CD14-positive monocyte (primary cell): ENCODE data around the gene IFNL2. TPM values are rescaled to one million over a fixed set of nuclear protein-coding genes. Genes with fewer than 3 reads are reported as not detected.

Source experiments
- DNase-seq, 3 donors: peaks; one replicate each; pipeline ENCODE4 v3.0.0-alpha.2; 2011 to 2022
- H2AFZ ChIP-seq: 2 replicates; pipeline ENCODE4 v1.6.0; 2012; ENCODE audit warnings: mild to moderate bottlenecking, low read depth, low read length, inconsistent platforms; ENCODE audit not compliant: insufficient read depth, poor library complexity, severe bottlenecking
- H3K27ac ChIP-seq, 2 donors: 1 replicate in 1 of 2; 2 replicates in 1 of 2; pipeline ENCODE4 v1.5.1; 2012 to 2013; ENCODE audit warnings: low read length in 2 of 2, control low read depth in 1 of 2, inconsistent platforms in 1 of 2, low read depth in 1 of 2, mild to moderate bottlenecking in 1 of 2
- H3K27me3 ChIP-seq, 2 donors: one replicate each; pipeline versions ENCODE4 v1.6.0 to v1.6.1; 2011 to 2013; ENCODE audit warnings: low read length in 2 of 2; ENCODE audit not compliant: control insufficient read depth in 2 of 2, insufficient read depth in 2 of 2
- H3K36me3 ChIP-seq, 2 donors: replicated peaks in 1 of 2; 1 replicate in 1 of 2; 2 replicates in 1 of 2; pipeline versions ENCODE4 v1.5.1 to v1.6.1; 2012 to 2013; ENCODE audit warnings: low read length in 2 of 2, control low read depth in 1 of 2, inconsistent platforms in 1 of 2, mild to moderate bottlenecking in 1 of 2; ENCODE audit not compliant: insufficient read depth in 2 of 2, control insufficient read depth in 1 of 2
- H3K4me1 ChIP-seq, 2 donors: 1 replicate in 1 of 2; 2 replicates in 1 of 2; pipeline versions ENCODE4 v1.5.1 to v1.6.1; 2012 to 2013; ENCODE audit warnings: low read length in 2 of 2, control low read depth in 1 of 2, inconsistent platforms in 1 of 2, mild to moderate bottlenecking in 1 of 2, moderate library complexity in 1 of 2; ENCODE audit not compliant: insufficient read depth in 2 of 2, control insufficient read depth in 1 of 2
- H3K4me2 ChIP-seq: replicated peaks from 2 replicates; pipeline ENCODE3; 2012; ENCODE audit warnings: low read length, moderate library complexity, mild to moderate bottlenecking; ENCODE audit not compliant: poor library complexity, severe bottlenecking; ENCODE audit errors: extremely low read depth
- H3K4me3 ChIP-seq, 3 experiments: fragments of 200-600 bp in 1 of 3; sonication (generic) in 1 of 3; replicated peaks in 1 of 3; 1 replicate in 2 of 3; 2 replicates in 1 of 3; pipeline ENCODE4 v1.5.1; 2011 to 2013; ENCODE audit warnings: low read length in 3 of 3, mild to moderate bottlenecking in 3 of 3, control low read depth in 2 of 3, low read depth in 2 of 3, inconsistent platforms in 1 of 3, moderate library complexity in 1 of 3
- H3K79me2 ChIP-seq: 2 replicates; pipeline ENCODE4 v1.6.0; 2012; ENCODE audit warnings: mild to moderate bottlenecking, control low read depth, inconsistent platforms, low read length, moderate library complexity; ENCODE audit not compliant: insufficient read depth
- H3K9ac ChIP-seq: 2 replicates; pipeline ENCODE4 v1.6.0; 2017; ENCODE audit warnings: low read length, mild to moderate bottlenecking; ENCODE audit not compliant: insufficient read depth, poor library complexity, severe bottlenecking
- H3K9me3 ChIP-seq, 2 donors: replicated peaks in 1 of 2; 1 replicate in 1 of 2; 2 replicates in 1 of 2; pipeline versions ENCODE4 v1.5.1 to v1.6.1; 2012 to 2013; ENCODE audit warnings: low read length in 2 of 2, control low read depth in 1 of 2; ENCODE audit not compliant: control insufficient read depth in 1 of 2, insufficient read depth in 1 of 2
- H4K20me1 ChIP-seq: 2 replicates; pipeline ENCODE4 v1.6.0; 2012; ENCODE audit warnings: mild to moderate bottlenecking, low read length, control low read depth, moderate library complexity; ENCODE audit not compliant: insufficient read depth
- H3K27ac Mint-ChIP-seq, 7 donors: one replicate each; pipeline ENCODE4 v1.8.0; 2020; ENCODE audit warnings: mild to moderate bottlenecking in 7 of 7, mixed read lengths in 7 of 7, moderate library complexity in 6 of 7, inconsistent platforms in 2 of 7
- H3K27me3 Mint-ChIP-seq, 3 donors: one replicate each; pipeline ENCODE4 v1.8.0; 2021 to 2022; ENCODE audit warnings: low read depth in 3 of 3, mild to moderate bottlenecking in 3 of 3, mixed read lengths in 3 of 3, moderate library complexity in 3 of 3, inconsistent platforms in 1 of 3
- H3K36me3 Mint-ChIP-seq, 2 donors: one replicate each; pipeline ENCODE4 v1.8.0; 2020; ENCODE audit warnings: mixed read lengths in 2 of 2, inconsistent platforms in 1 of 2, mild to moderate bottlenecking in 1 of 2
- H3K4me1 Mint-ChIP-seq: one replicate; pipeline ENCODE4 v1.8.0; 2020; ENCODE audit warnings: mild to moderate bottlenecking, mixed read lengths
- H3K4me3 Mint-ChIP-seq, 2 donors: one replicate each; pipeline ENCODE4 v1.8.0; 2020; ENCODE audit warnings: mild to moderate bottlenecking in 2 of 2, mixed read lengths in 2 of 2, moderate library complexity in 1 of 2
- H3K9me3 Mint-ChIP-seq, 7 donors: one replicate each; pipeline ENCODE4 v1.8.0; 2020 to 2022; ENCODE audit warnings: mixed read lengths in 7 of 7, mild to moderate bottlenecking in 6 of 7, moderate library complexity in 6 of 7, inconsistent platforms in 2 of 7
- WGBS: methylation state at CpG from one replicate; pipeline ENCODE4 v1.1.5; 2013; ENCODE audit warnings: missing lambda C conversion rate; ENCODE audit not compliant: insufficient coverage; 5-methylcytosine and 5-hydroxymethylcytosine counted together
- intact Hi-C, 2 donors: fragments of 100-400 bp; cut with micrococcal nuclease; formaldehyde crosslinking; loops; one replicate each; pipeline versions ENCODE4 v1.15.0 to v1.15.1; 2023
- polyA plus RNA-seq, 3 donors: library from polyadenylated mRNA; depleted of rRNA in 1 of 3; unstranded in 2 of 3; stranded (reverse) in 1 of 3; fragments of 300-500 nt in 2 of 3; fragments of >200 nt in 1 of 3; fragmentation: Illumina TruSeq in 2 of 3; gene quantifications; 1 replicate in 2 of 3; 2 replicates in 1 of 3; pipeline ENCODE4 v1.2.3, GENCODE V29; 2012 to 2021
- TF ChIP-seq, protein P1 (sequence below): fragments of 200-600 bp; IDR thresholded peaks from one replicate; pipeline ENCODE4 v1.8.0; 2022; ENCODE audit warnings: antibody characterized with exemption, mild to moderate bottlenecking

IFNL2 gene
- polyA plus RNA-seq, 3 donors: not detected

- intact Hi-C loops: no loop called here
- peaks cover 0 to 16% of the 10 kb centered on the region in 2 donors for H3K27me3 ChIP-seq
- peaks cover 21 to 24% (median 23%) of the 10 kb centered on the region in 3 donors for H3K27me3 Mint-ChIP-seq
- H3K4me1 Mint-ChIP-seq: no peaks in the 10 kb centered on the region
- DNase-seq: no peak
- H2AFZ ChIP-seq: no peak overlapping the region
- no peak overlapping the region for H3K27ac ChIP-seq
- H3K9ac ChIP-seq: no peak overlapping the region
- WGBS: 6% methylated on average over 2 of the region's 3 CpGs
- H4K20me1 ChIP-seq: no peaks in the 10 kb centered on the region
- peaks cover 0 to 6% of the 10 kb centered on the region in 2 donors for H3K4me1 ChIP-seq
- H3K4me3 ChIP-seq: no peak overlapping the region
- no peaks in the 10 kb centered on the region for H3K79me2 ChIP-seq
- TF ChIP-seq, protein P1, sequence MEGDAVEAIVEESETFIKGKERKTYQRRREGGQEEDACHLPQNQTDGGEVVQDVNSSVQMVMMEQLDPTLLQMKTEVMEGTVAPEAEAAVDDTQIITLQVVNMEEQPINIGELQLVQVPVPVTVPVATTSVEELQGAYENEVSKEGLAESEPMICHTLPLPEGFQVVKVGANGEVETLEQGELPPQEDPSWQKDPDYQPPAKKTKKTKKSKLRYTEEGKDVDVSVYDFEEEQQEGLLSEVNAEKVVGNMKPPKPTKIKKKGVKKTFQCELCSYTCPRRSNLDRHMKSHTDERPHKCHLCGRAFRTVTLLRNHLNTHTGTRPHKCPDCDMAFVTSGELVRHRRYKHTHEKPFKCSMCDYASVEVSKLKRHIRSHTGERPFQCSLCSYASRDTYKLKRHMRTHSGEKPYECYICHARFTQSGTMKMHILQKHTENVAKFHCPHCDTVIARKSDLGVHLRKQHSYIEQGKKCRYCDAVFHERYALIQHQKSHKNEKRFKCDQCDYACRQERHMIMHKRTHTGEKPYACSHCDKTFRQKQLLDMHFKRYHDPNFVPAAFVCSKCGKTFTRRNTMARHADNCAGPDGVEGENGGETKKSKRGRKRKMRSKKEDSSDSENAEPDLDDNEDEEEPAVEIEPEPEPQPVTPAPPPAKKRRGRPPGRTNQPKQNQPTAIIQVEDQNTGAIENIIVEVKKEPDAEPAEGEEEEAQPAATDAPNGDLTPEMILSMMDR: no peak
- no peak overlapping the region for H3K4me3 Mint-ChIP-seq
- H3K4me2 ChIP-seq: no peak overlapping the region
- H3K9me3 Mint-ChIP-seq: peaks cover 0 to 7% (median 0%) of the 10 kb centered on the region in 7 donors
- H3K36me3 ChIP-seq: no peaks in the 10 kb centered on the region
- no peaks in the 10 kb centered on the region for H3K9me3 ChIP-seq
- no peaks in the 10 kb centered on the region for H3K36me3 Mint-ChIP-seq
- H3K27ac Mint-ChIP-seq: no peak overlapping the region
These were observed 15.7 kb upstream of the IFNL2 start for GRCh38 chr19:39252458-39252857.

DNA sequence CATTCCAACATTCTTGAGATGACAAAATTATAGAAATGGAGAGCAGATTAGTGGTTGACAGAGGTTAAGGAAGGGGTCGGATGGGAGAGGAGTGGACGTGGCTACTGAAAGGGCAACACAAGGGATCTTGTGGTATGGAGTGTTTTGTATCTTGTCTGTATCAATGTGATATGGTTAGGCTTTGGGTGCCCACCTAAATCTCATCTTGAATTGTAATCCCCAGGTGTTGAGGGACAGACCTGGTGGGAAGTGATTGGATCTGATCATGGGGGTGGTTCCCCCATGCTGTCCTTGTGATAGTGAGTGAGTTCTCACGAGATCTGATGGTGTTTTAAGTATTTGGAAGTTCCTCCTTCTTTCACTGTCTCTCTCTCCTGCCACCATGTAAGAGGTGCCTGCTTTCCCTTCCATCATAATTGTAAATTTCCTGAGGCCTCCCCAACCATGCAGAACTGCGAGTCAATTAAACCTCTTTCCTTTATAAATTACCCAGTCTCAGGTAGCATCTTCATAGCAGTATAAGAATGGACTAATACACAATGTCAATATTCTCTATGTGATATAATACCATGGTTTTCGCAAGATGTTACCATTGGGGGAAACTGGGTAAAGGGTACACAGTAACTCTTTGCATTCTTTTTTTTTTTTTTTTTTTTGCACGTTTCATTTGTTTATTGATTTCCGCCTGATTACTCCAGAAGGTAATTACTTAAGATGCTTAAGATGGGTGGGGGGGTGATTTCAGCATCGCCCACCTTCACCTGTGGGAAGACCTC lies 14.6 kb upstream of the IFNL2 start:
- Mint-ChIP-seq H3K27me3 (peaks cover 15 to 20% (median 19%) of the 10 kb centered on the region in 3 donors), H3K4me3 (no peak overlapping the region), H3K9me3 (peaks cover 0 to 7% (median 0%) of the 10 kb centered on the region in 7 donors), H3K36me3 (no peaks in the 10 kb centered on the region), H3K27ac (no peak overlapping the region), H3K4me1 (no peaks in the 10 kb centered on the region)
- intact Hi-C loops: no loop called here
- TF ChIP-seq, protein P1: no peak
- no peak overlapping the region for H2AFZ ChIP-seq
- no peak overlapping the region for H3K27ac ChIP-seq
- WGBS: 92% methylated on average over 3 of the region's 8 CpGs
- H3K4me2 ChIP-seq: no peak overlapping the region
- no peak for DNase-seq
- no peaks in the 10 kb centered on the region for H4K20me1 ChIP-seq
- no peaks in the 10 kb centered on the region for H3K79me2 ChIP-seq
- no peak overlapping the region for H3K4me3 ChIP-seq
- peaks cover 0 to 6% of the 10 kb centered on the region in 2 donors for H3K27me3 ChIP-seq
- no peaks in the 10 kb centered on the region for H3K4me1 ChIP-seq
- no peak overlapping the region for H3K9ac ChIP-seq
- no peaks in the 10 kb centered on the region for H3K9me3 ChIP-seq
- H3K36me3 ChIP-seq: no peaks in the 10 kb centered on the region
